H9 (cell line): Measurements from ENCODE around the gene DAPK2. TPM values are rescaled to one million over a fixed set of nuclear protein-coding genes. Genes with fewer than 3 reads are reported as not detected.

ENCODE experiments used
- DNase-seq: peaks from one replicate; pipeline ENCODE4 v3.0.0-alpha.2; 2017
- H2AFZ ChIP-seq: one replicate; pipeline ENCODE4 v1.6.1; 2013; ENCODE audit warnings: mild to moderate bottlenecking, low read length, control low read depth, moderate library complexity
- H2AK5ac ChIP-seq: 2 replicates; pipeline ENCODE4 v1.6.1; 2013; ENCODE audit warnings: low read length, control low read depth, mixed read lengths; ENCODE audit not compliant: insufficient read length
- H2BK120ac ChIP-seq: one replicate; pipeline ENCODE4 v1.6.1; 2013; ENCODE audit warnings: low read depth, mild to moderate bottlenecking, low read length, control low read depth, inconsistent platforms; ENCODE audit not compliant: poor library complexity, severe bottlenecking
- H2BK12ac ChIP-seq: 2 replicates; pipeline ENCODE4 v1.6.1; 2013; ENCODE audit warnings: low read length, control low read depth, mixed read lengths, low read depth; ENCODE audit not compliant: insufficient read length
- H2BK15ac ChIP-seq: 2 replicates; pipeline ENCODE4 v1.6.1; 2013; ENCODE audit warnings: low read depth, low read length, control low read depth
- H2BK20ac ChIP-seq: one replicate; pipeline ENCODE4 v1.6.1; 2013; ENCODE audit warnings: low read depth, mild to moderate bottlenecking, low read length, control low read depth, inconsistent platforms; ENCODE audit not compliant: poor library complexity, severe bottlenecking
- H2BK5ac ChIP-seq: 2 replicates; pipeline ENCODE4 v1.6.1; 2013; ENCODE audit warnings: low read length, control low read depth, mixed read lengths; ENCODE audit not compliant: insufficient read length
- H3K14ac ChIP-seq: 2 replicates; pipeline ENCODE4 v1.6.1; 2013; ENCODE audit warnings: low read length, control low read depth; ENCODE audit not compliant: insufficient read depth
- H3K18ac ChIP-seq: 2 replicates; pipeline ENCODE4 v1.6.1; 2013; ENCODE audit warnings: low read depth, mild to moderate bottlenecking, mixed read lengths, low read length, control low read depth; ENCODE audit not compliant: insufficient read length
- H3K23ac ChIP-seq: 2 replicates; pipeline ENCODE4 v1.6.1; 2013; ENCODE audit warnings: low read length, control low read depth, mixed read lengths, low read depth; ENCODE audit not compliant: insufficient read length
- H3K23me2 ChIP-seq: 2 replicates; pipeline ENCODE4 v1.6.1; 2013; ENCODE audit warnings: low read depth, mild to moderate bottlenecking, mixed read lengths, low read length, control low read depth; ENCODE audit not compliant: insufficient read length, poor library complexity, severe bottlenecking
- H3K27ac ChIP-seq: 2 replicates; pipeline ENCODE4 v1.5.1; 2013; ENCODE audit warnings: low read length, control low read depth, mixed read lengths, low read depth; ENCODE audit not compliant: insufficient read length
- H3K27me3 ChIP-seq: 2 replicates; pipeline ENCODE4 v1.6.1; 2013; ENCODE audit warnings: low read length, control low read depth, inconsistent platforms; ENCODE audit not compliant: insufficient read depth
- H3K4ac ChIP-seq: 2 replicates; pipeline ENCODE4 v1.6.1; 2013; ENCODE audit warnings: low read depth, mild to moderate bottlenecking, control low read depth, inconsistent platforms, low read length, moderate library complexity
- H3K4me1 ChIP-seq: 2 replicates; pipeline ENCODE4 v1.6.1; 2013; ENCODE audit warnings: low read length, control low read depth, inconsistent platforms; ENCODE audit not compliant: insufficient read depth
- H3K4me2 ChIP-seq: 2 replicates; pipeline ENCODE4 v1.6.1; 2013; ENCODE audit warnings: low read length, control low read depth, mixed read lengths; ENCODE audit not compliant: insufficient read length, insufficient read depth
- H3K56ac ChIP-seq: 2 replicates; pipeline ENCODE4 v1.6.1; 2013; ENCODE audit warnings: low read depth, mild to moderate bottlenecking, mixed read lengths, low read length, control low read depth; ENCODE audit not compliant: insufficient read length
- H3K79me1 ChIP-seq: 2 replicates; pipeline ENCODE4 v1.6.1; 2013; ENCODE audit warnings: low read depth, mild to moderate bottlenecking, moderate library complexity, low read length, control low read depth, inconsistent platforms; ENCODE audit not compliant: insufficient read depth, poor library complexity, severe bottlenecking
- H3K79me2 ChIP-seq: 2 replicates; pipeline ENCODE4 v1.6.1; 2013; ENCODE audit warnings: low read length, control low read depth, inconsistent platforms; ENCODE audit not compliant: insufficient read depth
- H3K9ac ChIP-seq: 2 replicates; pipeline ENCODE4 v1.6.1; 2013; ENCODE audit warnings: low read length, control low read depth, mixed read lengths; ENCODE audit not compliant: insufficient read length; ENCODE audit errors: extremely low read depth
- H3K9me3 ChIP-seq: one replicate; pipeline ENCODE4 v1.6.1; 2013; ENCODE audit warnings: low read depth, low read length, inconsistent platforms; ENCODE audit not compliant: control insufficient read depth
- H3T11ph ChIP-seq: one replicate; pipeline ENCODE4 v1.6.1; 2013; ENCODE audit warnings: mild to moderate bottlenecking, low read length, control low read depth, inconsistent platforms
- H4K20me1 ChIP-seq: one replicate; pipeline ENCODE4 v1.6.1; 2013; ENCODE audit not compliant: control insufficient read depth, insufficient read length, insufficient read depth
- H4K5ac ChIP-seq: 2 replicates; pipeline ENCODE4 v1.6.1; 2013; ENCODE audit warnings: low read depth, mild to moderate bottlenecking, mixed read lengths, low read length, control low read depth; ENCODE audit not compliant: insufficient read length
- H4K8ac ChIP-seq: replicated peaks from 2 replicates; pipeline ENCODE4 v1.6.1; 2013; ENCODE audit warnings: low read length, control low read depth, mixed read lengths, low read depth; ENCODE audit not compliant: insufficient read length
- H4K91ac ChIP-seq: 2 replicates; pipeline ENCODE4 v1.6.1; 2013; ENCODE audit warnings: low read depth, mild to moderate bottlenecking, moderate library complexity, mixed read lengths, low read length, control low read depth; ENCODE audit not compliant: insufficient read length
- H3K27ac Mint-ChIP-seq, 3 experiments: 2 replicates in 2 of 3; 3 replicates in 1 of 3; pipeline ENCODE4 v1.8.0; 2020 to 2021; ENCODE audit warnings: mixed read lengths in 3 of 3, mild to moderate bottlenecking in 1 of 3, moderate library complexity in 1 of 3
- H3K27me3 Mint-ChIP-seq: 2 replicates; pipeline ENCODE4 v1.8.0; 2021; ENCODE audit warnings: low read depth, mild to moderate bottlenecking, moderate library complexity, mixed read lengths
- H3K36me3 Mint-ChIP-seq, 3 experiments: 2 replicates in 2 of 3; 3 replicates in 1 of 3; pipeline ENCODE4 v1.8.0; 2020 to 2021; ENCODE audit warnings: low read depth in 3 of 3, mixed read lengths in 3 of 3; ENCODE audit not compliant: insufficient read depth in 1 of 3
- H3K4me1 Mint-ChIP-seq, 2 experiments: 2 replicates each; pipeline ENCODE4 v1.8.0; 2020; ENCODE audit warnings: mixed read lengths in 2 of 2
- H3K4me3 Mint-ChIP-seq, 2 experiments: 2 replicates in 1 of 2; 3 replicates in 1 of 2; pipeline ENCODE4 v1.8.0; 2020 to 2021; ENCODE audit warnings: mild to moderate bottlenecking in 2 of 2, mixed read lengths in 2 of 2, moderate library complexity in 1 of 2
- H3K9me3 Mint-ChIP-seq, 2 experiments: 2 replicates in 1 of 2; 3 replicates in 1 of 2; pipeline ENCODE4 v1.8.0; 2020; ENCODE audit warnings: mild to moderate bottlenecking in 2 of 2, mixed read lengths in 2 of 2, moderate library complexity in 1 of 2
- CTCF ChIP-seq: fragments of 200-600 bp; sonication (generic); conservative IDR thresholded peaks from 3 replicates; pipeline ENCODE4 v1.8.0; 2021; ENCODE audit warnings: antibody characterized with exemption, mild to moderate bottlenecking
- total RNA-seq: library from RNA; stranded (reverse); gene quantifications from 2 replicates; pipeline ENCODE4 v1.2.1, GENCODE V29; 2021

The DAPK2 gene
- total RNA-seq, 1 experiment from 2014 or later, result 3.5 TPM

- no peak for TF ChIP-seq CTCF
- Histone ChIP-seq H3K79me1 (no peaks in the 10 kb centered on the region), H2AFZ (no peak overlapping the region), H2BK5ac (no peak overlapping the region), H3K56ac (no peak overlapping the region), H3K79me2 (no peaks in the 10 kb centered on the region), H3K18ac (no peak overlapping the region), H3K4me2 (no peak overlapping the region), H4K8ac (no peak overlapping the region), H3K23me2 (no peaks in the 10 kb centered on the region), H2BK120ac (no peak overlapping the region), H3K4me1 (peaks cover 2% of the 10 kb centered on the region; the same call in 1 of the 2 replicates), H3K14ac (no peak overlapping the region), H3T11ph (no peak overlapping the region), H2AK5ac (no peak overlapping the region), H2BK20ac (no peak overlapping the region), H2BK12ac (no peak overlapping the region), H4K91ac (no peak overlapping the region), H4K5ac (no peak overlapping the region), H3K9ac (no peak overlapping the region), H2BK15ac (no peak overlapping the region), H3K27me3 (no peaks in the 10 kb centered on the region), H3K4ac (no peak overlapping the region), H3K27ac (no peak overlapping the region), H4K20me1 (no peaks in the 10 kb centered on the region), H3K9me3 (no peaks in the 10 kb centered on the region), H3K23ac (no peak overlapping the region)
- H3K9me3 Mint-ChIP-seq, result no peaks in the 10 kb centered on the region
- no peak overlapping the region for H3K4me3 Mint-ChIP-seq
- no peak overlapping the region for H3K27ac Mint-ChIP-seq
- no peaks in the 10 kb centered on the region; the same call in 1 of the 2 replicates for H3K27me3 Mint-ChIP-seq
- peaks cover 24 to 32% of the 10 kb centered on the region in 2 experiments for H3K4me1 Mint-ChIP-seq
- H3K36me3 Mint-ChIP-seq, result no peaks in the 10 kb centered on the region
- no peak for DNase-seq
These were observed 38.1 kb downstream of the DAPK2 start for GRCh38 chr15:64008177-64008576.
